HepG2 (cell line): ENCODE measurements around the gene ZNF584.

Experiments used
- EZH2 ChIP-seq: conservative IDR thresholded peaks from 2 replicates; pipeline ENCODE4 v1.6.1; 2012; ENCODE audit warnings: mild to moderate bottlenecking, low read depth, low read length, moderate library complexity
- NFRKB ChIP-seq: fragments of 450-650 bp; IDR thresholded peaks from 2 replicates; pipeline ENCODE4 v1.6.1; 2017
- ZBTB33 ChIP-seq: sonication (generic); formaldehyde crosslinking; IDR thresholded peaks from 2 replicates; pipeline ENCODE4 v1.4.0; 2020; ENCODE audit warnings: missing genetic modification reagents
- TF ChIP-seq, protein P1 (sequence below): sonication (generic); formaldehyde crosslinking; IDR thresholded peaks from 2 replicates; pipeline ENCODE4 v1.4.0; 2020; ENCODE audit warnings: missing genetic modification reagents
- TF ChIP-seq, protein P2 (sequence below): sonication (generic); formaldehyde crosslinking; IDR thresholded peaks from 2 replicates; pipeline ENCODE4 v1.4.0; 2020; ENCODE audit warnings: missing genetic modification reagents
- TF ChIP-seq, protein P3 (sequence below): sonication (generic); formaldehyde crosslinking; IDR thresholded peaks from 2 replicates; pipeline ENCODE4 v1.5.0; 2020; ENCODE audit warnings: mild to moderate bottlenecking, missing genetic modification reagents, moderate library complexity

DNA sequence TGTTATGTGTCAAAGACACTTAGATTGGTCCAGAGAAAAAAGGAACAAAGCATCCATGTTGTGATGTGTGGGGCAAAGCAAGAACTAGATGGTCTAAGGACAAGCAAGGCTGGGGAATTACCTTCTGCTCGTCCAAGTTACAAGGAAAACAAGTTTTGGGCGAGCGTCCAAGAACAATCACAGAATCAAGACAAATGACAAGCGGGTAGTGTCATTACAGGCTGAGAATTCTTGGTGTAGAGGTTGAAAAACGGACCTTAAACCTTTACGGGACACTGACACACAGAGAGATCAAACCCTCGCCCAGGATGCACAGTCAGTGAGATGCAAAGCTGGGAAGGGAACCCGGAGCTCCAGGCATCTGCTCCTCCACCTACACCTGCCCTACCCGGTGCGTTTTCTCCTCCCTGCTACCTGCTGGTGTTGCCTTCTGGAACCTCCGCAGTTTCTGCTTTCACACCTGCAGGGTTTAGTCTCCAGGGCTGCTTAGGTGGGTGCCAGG, 42.5 kb downstream of the ZNF584 start:
- TF ChIP-seq, protein P1, sequence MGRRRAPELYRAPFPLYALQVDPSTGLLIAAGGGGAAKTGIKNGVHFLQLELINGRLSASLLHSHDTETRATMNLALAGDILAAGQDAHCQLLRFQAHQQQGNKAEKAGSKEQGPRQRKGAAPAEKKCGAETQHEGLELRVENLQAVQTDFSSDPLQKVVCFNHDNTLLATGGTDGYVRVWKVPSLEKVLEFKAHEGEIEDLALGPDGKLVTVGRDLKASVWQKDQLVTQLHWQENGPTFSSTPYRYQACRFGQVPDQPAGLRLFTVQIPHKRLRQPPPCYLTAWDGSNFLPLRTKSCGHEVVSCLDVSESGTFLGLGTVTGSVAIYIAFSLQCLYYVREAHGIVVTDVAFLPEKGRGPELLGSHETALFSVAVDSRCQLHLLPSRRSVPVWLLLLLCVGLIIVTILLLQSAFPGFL = no peak
- no peak for TF ChIP-seq EZH2
- TF ChIP-seq, protein P2, sequence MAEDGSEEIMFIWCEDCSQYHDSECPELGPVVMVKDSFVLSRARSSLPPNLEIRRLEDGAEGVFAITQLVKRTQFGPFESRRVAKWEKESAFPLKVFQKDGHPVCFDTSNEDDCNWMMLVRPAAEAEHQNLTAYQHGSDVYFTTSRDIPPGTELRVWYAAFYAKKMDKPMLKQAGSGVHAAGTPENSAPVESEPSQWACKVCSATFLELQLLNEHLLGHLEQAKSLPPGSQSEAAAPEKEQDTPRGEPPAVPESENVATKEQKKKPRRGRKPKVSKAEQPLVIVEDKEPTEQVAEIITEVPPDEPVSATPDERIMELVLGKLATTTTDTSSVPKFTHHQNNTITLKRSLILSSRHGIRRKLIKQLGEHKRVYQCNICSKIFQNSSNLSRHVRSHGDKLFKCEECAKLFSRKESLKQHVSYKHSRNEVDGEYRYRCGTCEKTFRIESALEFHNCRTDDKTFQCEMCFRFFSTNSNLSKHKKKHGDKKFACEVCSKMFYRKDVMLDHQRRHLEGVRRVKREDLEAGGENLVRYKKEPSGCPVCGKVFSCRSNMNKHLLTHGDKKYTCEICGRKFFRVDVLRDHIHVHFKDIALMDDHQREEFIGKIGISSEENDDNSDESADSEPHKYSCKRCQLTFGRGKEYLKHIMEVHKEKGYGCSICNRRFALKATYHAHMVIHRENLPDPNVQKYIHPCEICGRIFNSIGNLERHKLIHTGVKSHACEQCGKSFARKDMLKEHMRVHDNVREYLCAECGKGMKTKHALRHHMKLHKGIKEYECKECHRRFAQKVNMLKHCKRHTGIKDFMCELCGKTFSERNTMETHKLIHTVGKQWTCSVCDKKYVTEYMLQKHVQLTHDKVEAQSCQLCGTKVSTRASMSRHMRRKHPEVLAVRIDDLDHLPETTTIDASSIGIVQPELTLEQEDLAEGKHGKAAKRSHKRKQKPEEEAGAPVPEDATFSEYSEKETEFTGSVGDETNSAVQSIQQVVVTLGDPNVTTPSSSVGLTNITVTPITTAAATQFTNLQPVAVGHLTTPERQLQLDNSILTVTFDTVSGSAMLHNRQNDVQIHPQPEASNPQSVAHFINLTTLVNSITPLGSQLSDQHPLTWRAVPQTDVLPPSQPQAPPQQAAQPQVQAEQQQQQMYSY = no peak
- no peak for TF ChIP-seq ZBTB33 (CRISPR knock-in tag)
- no peak for TF ChIP-seq NFRKB
- TF ChIP-seq, protein P3, sequence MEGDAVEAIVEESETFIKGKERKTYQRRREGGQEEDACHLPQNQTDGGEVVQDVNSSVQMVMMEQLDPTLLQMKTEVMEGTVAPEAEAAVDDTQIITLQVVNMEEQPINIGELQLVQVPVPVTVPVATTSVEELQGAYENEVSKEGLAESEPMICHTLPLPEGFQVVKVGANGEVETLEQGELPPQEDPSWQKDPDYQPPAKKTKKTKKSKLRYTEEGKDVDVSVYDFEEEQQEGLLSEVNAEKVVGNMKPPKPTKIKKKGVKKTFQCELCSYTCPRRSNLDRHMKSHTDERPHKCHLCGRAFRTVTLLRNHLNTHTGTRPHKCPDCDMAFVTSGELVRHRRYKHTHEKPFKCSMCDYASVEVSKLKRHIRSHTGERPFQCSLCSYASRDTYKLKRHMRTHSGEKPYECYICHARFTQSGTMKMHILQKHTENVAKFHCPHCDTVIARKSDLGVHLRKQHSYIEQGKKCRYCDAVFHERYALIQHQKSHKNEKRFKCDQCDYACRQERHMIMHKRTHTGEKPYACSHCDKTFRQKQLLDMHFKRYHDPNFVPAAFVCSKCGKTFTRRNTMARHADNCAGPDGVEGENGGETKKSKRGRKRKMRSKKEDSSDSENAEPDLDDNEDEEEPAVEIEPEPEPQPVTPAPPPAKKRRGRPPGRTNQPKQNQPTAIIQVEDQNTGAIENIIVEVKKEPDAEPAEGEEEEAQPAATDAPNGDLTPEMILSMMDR (CRISPR knock-in tag) = no peak
